Lower leg skin (tissue), 3 donors: ENCODE measurements around the gene ARHGEF2.

Experiments used
- POLR2A ChIP-seq, 2 donors: fragments of 450-650 bp; IDR thresholded peaks; one replicate each; pipeline ENCODE4 v1.6.1; 2016 to 2017; ENCODE audit warnings: antibody characterized with exemption in 2 of 2, mild to moderate bottlenecking in 1 of 2, moderate library complexity in 1 of 2
- TF ChIP-seq, protein P1 (sequence below), 3 donors: fragments of 450-650 bp; IDR thresholded peaks; one replicate each; pipeline ENCODE4 v1.5.1; 2016; ENCODE audit warnings: antibody characterized with exemption in 3 of 3, mild to moderate bottlenecking in 3 of 3, moderate library complexity in 2 of 3

DNA sequence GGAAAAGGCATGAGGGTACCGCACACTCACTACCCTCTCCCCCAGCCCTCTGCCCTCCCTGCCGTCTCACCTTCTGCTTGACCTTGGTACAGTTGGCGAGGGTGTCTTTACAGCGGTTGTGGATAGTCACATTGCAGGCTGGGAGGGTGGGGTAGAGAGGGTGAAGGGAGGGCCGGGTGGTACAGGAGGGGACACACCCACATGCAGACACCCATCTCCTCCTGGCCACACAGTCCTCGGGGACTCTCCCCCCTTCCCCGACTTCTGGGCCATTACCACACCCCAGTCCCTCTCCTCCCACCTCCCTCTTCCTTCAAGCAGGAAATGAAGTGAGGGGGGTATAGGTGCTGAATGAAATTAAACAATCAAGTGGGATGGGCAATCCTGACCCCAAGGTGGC is 11.6 kb downstream of the ARHGEF2 start:
- TF ChIP-seq, protein P1, sequence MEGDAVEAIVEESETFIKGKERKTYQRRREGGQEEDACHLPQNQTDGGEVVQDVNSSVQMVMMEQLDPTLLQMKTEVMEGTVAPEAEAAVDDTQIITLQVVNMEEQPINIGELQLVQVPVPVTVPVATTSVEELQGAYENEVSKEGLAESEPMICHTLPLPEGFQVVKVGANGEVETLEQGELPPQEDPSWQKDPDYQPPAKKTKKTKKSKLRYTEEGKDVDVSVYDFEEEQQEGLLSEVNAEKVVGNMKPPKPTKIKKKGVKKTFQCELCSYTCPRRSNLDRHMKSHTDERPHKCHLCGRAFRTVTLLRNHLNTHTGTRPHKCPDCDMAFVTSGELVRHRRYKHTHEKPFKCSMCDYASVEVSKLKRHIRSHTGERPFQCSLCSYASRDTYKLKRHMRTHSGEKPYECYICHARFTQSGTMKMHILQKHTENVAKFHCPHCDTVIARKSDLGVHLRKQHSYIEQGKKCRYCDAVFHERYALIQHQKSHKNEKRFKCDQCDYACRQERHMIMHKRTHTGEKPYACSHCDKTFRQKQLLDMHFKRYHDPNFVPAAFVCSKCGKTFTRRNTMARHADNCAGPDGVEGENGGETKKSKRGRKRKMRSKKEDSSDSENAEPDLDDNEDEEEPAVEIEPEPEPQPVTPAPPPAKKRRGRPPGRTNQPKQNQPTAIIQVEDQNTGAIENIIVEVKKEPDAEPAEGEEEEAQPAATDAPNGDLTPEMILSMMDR (IDR thresholded peaks at IDR 0.05), result no peak
- no peak for TF ChIP-seq POLR2A (IDR thresholded peaks at IDR 0.05)
